Chondrocyte (in vitro differentiated cells): ENCODE results near the gene CCDC91. TPM values are rescaled to one million over a fixed set of nuclear protein-coding genes. Genes with fewer than 3 reads are reported as not detected.
"Not testable (repeated sequence)": the region's sequence is repeated elsewhere in the genome, so short reads cannot be mapped to it uniquely, and the experiment has no call there.

Experiments
- DNase-seq: peaks from one replicate; pipeline ENCODE4 v3.0.0; 2021; ENCODE audit warnings: mixed read lengths, low spot score
- H3K27ac Mint-ChIP-seq: one replicate; pipeline ENCODE4 v1.8.0; 2021; ENCODE audit warnings: mild to moderate bottlenecking, moderate library complexity, mixed read lengths; ENCODE audit not compliant: unreplicated experiment
- H3K27me3 Mint-ChIP-seq: 2 replicates; pipeline ENCODE4 v1.8.0; 2021; ENCODE audit warnings: low read depth, mixed read lengths
- H3K36me3 Mint-ChIP-seq: 2 replicates; pipeline ENCODE4 v1.8.0; 2021; ENCODE audit warnings: low read depth, mixed read lengths
- H3K4me1 Mint-ChIP-seq: 2 replicates; pipeline ENCODE4 v1.8.0; 2021; ENCODE audit warnings: low read depth, mild to moderate bottlenecking, mixed read lengths
- H3K4me3 Mint-ChIP-seq: one replicate; pipeline ENCODE4 v1.8.0; 2021; ENCODE audit warnings: mild to moderate bottlenecking, moderate library complexity, mixed read lengths; ENCODE audit not compliant: unreplicated experiment
- H3K9me3 Mint-ChIP-seq: 2 replicates; pipeline ENCODE4 v1.8.0; 2021; ENCODE audit warnings: low read depth, mixed read lengths
- CTCF ChIP-seq: fragments of 200-600 bp; sonication (generic); IDR thresholded peaks from 2 replicates; pipeline ENCODE4 v1.5.0; 2021; ENCODE audit warnings: antibody characterized with exemption, mild to moderate bottlenecking, moderate library complexity
- total RNA-seq: library from RNA; stranded (reverse); gene quantifications from 3 replicates; pipeline ENCODE4 v1.2.1, GENCODE V29; 2021

The CCDC91 gene
- total RNA-seq, 1 donor from 2014 or later = 17.7 TPM

- H3K9me3 Mint-ChIP-seq = peaks cover 23% of the 10 kb centered on the region
- peaks cover 24% of the 10 kb centered on the region for H3K4me1 Mint-ChIP-seq
- no peak for TF ChIP-seq CTCF
- peak overlapping the region; percentile 98 for H3K27ac Mint-ChIP-seq
- no peak for DNase-seq
- H3K4me3 Mint-ChIP-seq = peak overlapping the region; percentile 88
- no peaks in the 10 kb centered on the region for H3K27me3 Mint-ChIP-seq
- peaks cover 2% of the 10 kb centered on the region for H3K36me3 Mint-ChIP-seq
These were observed 1.1 kb downstream of the CCDC91 start for GRCh38 chr12:28191051-28192048.

- Mint-ChIP-seq H3K4me3 (no peak overlapping the region), H3K9me3 (peaks cover 22% of the 10 kb centered on the region), H3K36me3 (peaks cover 2% of the 10 kb centered on the region), H3K27me3 (no peaks in the 10 kb centered on the region), H3K27ac (peak overlapping the region; percentile 98), H3K4me1 (peaks cover 24% of the 10 kb centered on the region)
- no peak for TF ChIP-seq CTCF
- no peak for DNase-seq
These were observed 1.9 kb downstream of the CCDC91 start for GRCh38 chr12:28192125-28192524.

- not testable (repeated sequence) for DNase-seq, H3K4me3 Mint-ChIP-seq, H3K36me3 Mint-ChIP-seq, H3K27ac Mint-ChIP-seq, H3K27me3 Mint-ChIP-seq, H3K9me3 Mint-ChIP-seq
- H3K4me1 Mint-ChIP-seq = peaks cover 19% of the 10 kb centered on the region
These were observed 4.4 kb downstream of the CCDC91 start for GRCh38 chr12:28194621-28195020.

- H3K27me3 Mint-ChIP-seq, H3K36me3 Mint-ChIP-seq, H3K27ac Mint-ChIP-seq, H3K4me3 Mint-ChIP-seq, H3K4me1 Mint-ChIP-seq: not testable (repeated sequence)
- peak; percentile 55 for DNase-seq
- peaks cover 15% of the 10 kb centered on the region for H3K9me3 Mint-ChIP-seq
These were observed 10.9 kb downstream of the CCDC91 start for GRCh38 chr12:28201136-28201535.

- DNase-seq = no peak
- TF ChIP-seq CTCF = no peak
- Mint-ChIP-seq H3K4me1 (no peaks in the 10 kb centered on the region), H3K9me3 (peaks cover 15% of the 10 kb centered on the region), H3K27ac (no peak overlapping the region), H3K4me3 (no peak overlapping the region), H3K27me3 (no peaks in the 10 kb centered on the region), H3K36me3 (peaks cover 4% of the 10 kb centered on the region)
These were observed 12.3 kb downstream of the CCDC91 start for GRCh38 chr12:28202374-28203130.

- H3K4me1 Mint-ChIP-seq = no peaks in the 10 kb centered on the region
- no peak overlapping the region for H3K4me3 Mint-ChIP-seq
- no peak for TF ChIP-seq CTCF
- H3K36me3 Mint-ChIP-seq = peaks cover 6% of the 10 kb centered on the region
- no peaks in the 10 kb centered on the region for H3K27me3 Mint-ChIP-seq
- DNase-seq = no peak
- H3K27ac Mint-ChIP-seq = no peak overlapping the region
- H3K9me3 Mint-ChIP-seq = peaks cover 11% of the 10 kb centered on the region
These were observed 19.5 kb downstream of the CCDC91 start for GRCh38 chr12:28209782-28210181.
